GM12874 (cell line): ENCODE measurements around the gene GRN.

Experiments used
- TF ChIP-seq, protein P1 (sequence below): IDR thresholded peaks from 2 replicates; pipeline ENCODE4 v1.5.1; 2011; ENCODE audit warnings: low read depth, mild to moderate bottlenecking, control low read depth, low read length, moderate library complexity; ENCODE audit not compliant: insufficient read depth

GRN gene

DNA sequence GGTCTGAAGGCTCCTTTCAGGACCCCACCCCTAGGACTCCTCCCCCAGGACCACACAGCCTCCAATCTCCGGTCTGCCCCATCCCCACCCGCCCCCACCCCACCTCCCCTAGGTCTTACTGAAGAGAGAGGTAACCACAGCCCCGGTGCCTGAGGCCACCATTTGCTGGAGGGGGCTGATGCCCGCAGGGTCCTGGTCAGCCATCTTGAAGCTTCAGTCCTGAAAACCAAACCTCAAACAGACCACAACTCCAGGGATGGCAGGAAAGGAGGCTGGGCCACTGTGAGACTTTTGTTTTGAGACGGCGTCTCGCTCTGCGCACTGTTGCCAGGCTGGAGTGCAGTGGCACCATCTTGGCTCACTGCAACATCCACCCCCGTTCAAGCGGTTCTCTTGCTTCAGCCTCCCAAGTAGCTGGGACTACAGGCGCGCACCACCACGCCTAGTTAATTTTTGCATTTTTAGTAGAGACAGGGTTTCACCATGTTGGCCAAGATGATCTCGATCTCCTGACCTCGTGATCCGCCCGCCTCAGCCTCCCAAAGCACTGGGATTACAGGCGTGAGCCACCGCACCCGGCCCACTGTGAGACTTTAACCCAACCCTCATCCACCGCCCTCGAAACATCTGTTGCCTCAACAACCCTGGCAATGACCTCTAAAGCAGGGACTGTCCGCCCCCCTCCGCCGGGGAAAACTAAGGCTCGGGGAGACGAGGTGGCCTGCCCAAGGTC lies 21.6 kb upstream of the GRN start:
- TF ChIP-seq, protein P1, sequence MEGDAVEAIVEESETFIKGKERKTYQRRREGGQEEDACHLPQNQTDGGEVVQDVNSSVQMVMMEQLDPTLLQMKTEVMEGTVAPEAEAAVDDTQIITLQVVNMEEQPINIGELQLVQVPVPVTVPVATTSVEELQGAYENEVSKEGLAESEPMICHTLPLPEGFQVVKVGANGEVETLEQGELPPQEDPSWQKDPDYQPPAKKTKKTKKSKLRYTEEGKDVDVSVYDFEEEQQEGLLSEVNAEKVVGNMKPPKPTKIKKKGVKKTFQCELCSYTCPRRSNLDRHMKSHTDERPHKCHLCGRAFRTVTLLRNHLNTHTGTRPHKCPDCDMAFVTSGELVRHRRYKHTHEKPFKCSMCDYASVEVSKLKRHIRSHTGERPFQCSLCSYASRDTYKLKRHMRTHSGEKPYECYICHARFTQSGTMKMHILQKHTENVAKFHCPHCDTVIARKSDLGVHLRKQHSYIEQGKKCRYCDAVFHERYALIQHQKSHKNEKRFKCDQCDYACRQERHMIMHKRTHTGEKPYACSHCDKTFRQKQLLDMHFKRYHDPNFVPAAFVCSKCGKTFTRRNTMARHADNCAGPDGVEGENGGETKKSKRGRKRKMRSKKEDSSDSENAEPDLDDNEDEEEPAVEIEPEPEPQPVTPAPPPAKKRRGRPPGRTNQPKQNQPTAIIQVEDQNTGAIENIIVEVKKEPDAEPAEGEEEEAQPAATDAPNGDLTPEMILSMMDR, result no peak

DNA sequence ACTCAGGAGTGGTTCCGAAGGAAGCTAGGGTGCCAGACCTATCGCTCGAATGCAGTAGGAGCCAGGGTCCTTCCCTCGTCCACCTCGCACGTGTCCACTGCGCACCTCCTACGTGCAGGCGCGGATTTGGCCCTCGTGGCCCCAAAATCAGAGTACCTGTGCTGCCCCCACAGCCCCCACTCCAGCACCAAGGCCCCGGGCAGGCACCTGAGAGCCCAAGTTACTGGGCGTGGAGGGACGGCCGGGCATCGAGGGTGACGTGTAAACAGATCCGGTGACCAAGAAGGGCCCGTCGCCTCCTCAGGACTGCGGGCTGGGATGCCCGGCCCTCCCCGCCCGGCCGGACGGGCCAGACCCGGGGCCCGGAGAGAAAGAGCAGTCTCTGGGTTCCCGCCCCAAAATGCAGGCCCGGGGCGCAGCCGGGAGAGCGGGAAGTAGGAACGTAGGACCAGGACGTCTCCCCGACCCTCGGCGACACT lies 21.0 kb upstream of the GRN start:
- TF ChIP-seq, protein P1, result no peak

DNA sequence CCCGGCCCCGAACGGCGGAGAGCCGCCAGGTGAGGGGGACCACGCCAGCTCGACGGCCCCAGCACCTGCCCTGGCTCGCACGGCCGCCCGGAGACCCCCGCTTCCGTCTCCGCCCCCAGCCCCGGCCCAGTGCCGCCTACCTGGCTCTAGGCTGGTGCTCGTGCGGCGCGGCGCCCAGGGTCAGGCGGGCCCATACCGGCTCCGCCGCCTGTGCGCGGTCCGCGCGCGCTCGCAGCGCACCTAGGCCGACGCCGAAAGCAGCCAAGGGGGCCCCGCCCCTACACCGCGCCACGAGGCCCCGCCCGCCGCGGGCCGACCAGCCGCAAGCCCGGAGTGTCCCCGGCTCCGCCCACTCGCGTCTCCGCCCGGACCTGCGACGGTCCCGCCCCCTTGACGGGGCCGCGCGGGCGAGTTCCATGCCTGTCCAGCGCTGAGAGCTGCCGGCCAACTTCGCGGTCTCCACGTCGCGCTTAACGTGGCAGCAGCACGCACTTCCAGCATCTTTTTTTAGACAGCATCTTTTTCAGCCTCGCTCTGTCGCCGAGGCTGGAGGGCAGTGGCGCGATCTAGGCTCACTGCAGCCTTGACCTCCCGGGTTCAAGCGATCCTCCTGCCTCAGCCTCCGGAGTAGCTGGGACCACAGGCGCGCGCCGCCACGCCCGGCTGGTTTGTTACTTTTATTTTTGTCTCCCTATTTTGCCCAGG lies 20.4 kb upstream of the GRN start, which contains the start of gene SLC25A39:
Gene SLC25A39 (minus strand): TSS at position 253 of the 705 bp plus-strand sequence. CDS start 1,261 bp downstream, outside the sequence.
- TF ChIP-seq, protein P1, result no peak

DNA sequence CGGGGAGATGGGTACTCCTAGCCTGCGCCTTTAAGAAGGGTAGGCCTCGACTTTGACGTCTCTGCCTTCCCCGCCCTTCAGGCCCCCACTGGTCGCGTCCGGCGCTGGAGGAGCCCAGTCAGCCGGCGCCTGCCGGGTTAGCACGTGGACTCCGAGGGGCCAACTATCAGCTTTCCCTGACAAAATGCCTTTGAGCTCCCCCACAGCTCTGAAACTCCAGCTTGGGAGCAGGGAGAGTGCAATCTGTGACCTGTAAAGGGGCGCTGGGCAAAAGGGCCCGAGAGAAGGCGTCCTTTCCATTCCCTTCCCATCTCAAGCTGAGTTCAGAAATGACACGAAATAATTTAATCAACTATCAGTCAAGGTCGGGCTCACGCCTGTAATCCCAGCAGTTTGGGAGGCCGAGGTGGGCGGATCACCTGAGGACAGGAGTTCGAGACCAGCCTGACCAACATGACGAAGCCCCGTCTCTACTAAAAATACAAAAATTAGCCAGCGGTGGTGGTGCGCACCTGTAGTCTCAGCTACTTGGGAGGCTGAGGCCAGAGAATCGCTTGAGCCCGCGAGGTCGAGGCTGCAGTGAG lies 18.1 kb upstream of the GRN start:
- TF ChIP-seq, protein P1, result no peak

DNA sequence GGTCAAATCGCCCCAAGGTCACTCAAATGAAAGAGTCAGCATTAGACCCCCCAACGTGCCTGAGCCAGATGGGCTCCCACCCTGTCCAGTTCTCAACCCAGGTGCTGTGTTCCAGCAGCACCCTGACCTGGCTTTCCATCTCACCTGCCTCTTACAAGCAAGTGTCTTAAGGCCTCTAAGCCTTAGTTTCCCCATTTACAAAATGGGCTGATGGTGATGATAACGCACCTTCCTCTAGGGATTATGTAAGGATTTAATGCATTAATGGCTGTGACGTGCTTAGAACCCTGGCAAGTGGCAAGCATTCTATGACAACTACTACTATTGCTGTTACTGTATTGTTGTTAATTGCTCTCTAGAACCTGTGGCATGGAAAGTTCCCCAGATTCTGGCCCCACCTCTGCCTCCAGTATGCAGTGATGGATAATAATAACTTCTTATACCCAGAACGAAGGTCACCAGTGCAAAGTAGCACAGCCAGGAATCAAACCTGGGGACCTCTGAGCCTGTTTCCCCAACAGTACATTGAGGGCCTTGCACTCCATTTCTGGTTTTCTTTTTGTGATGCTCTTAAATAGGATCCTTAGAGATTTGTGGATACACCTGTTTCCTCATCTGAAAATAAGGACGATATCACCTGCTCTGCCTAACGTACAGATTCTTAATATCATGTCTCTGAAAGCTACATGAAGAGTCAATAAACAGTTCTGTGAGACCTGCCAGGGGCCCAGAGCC lies 17.2 kb upstream of the GRN start:
- TF ChIP-seq, protein P1, result no peak

DNA sequence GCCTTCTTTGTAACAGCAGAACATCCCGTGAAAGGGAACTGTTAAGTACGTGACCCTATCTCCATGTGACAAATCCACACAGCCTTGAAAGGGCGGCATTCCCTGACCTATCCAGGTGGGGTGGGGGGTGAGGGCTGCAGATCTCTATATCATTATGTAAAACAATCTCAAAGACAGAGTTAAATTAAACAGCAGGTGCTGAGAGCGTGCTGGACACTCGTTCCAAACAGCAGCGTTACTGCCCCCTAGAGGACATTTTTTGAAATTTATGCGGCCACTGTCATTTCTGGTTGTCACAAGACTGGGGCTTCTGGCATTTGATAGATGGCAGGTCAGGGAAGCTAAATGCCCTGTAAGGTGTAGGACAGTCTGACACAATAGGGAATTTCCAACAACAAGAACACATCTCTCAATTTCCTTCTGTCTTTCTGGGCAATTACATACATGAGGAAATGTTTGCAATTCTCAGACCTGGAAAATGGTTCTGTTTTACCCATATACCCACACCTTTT lies 13.8 kb upstream of the GRN start:
- TF ChIP-seq, protein P1, result peak; percentile 72
